ENCODE results near the gene KRT82.
"Not testable (repeated sequence)": the region's sequence is repeated elsewhere in the genome, so short reads cannot be mapped to it uniquely, and the experiment has no call there.

Gene KRT82

GRCh38 chr12:52405922-52406385 is at the start of gene KRT82:
Gene KRT82, minus strand, starts transcription at chr12:52406335. Its CDS starts 58 bp downstream, at chr12:52406277.
- DNase-seq, result no peak

DNA sequence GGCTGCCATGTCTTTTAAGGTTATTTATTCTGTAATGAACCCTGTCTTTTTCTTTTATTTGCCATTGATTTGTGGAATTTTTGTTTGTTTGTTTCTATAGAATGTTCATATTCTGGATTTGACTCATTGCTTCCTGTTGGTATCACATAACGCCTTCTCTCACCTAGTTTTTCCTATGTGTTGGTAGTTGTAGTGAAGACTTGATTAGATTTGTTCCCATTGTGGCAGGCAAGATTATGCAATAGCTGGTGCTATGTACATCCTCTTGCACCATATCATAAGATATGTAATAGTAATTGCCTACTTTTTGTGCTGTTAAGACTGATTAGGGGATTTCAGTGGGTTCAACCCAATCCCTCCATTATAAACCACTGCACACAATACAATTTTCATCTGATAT is 49.7 kb upstream of the KRT82 start:
- DNase-seq, result no peak

GRCh38 chr12:52454411-52455201 is 48.5 kb upstream of the KRT82 start:
- DNase-seq, result no peak

- no peak for DNase-seq
These were observed 46.0 kb upstream of the KRT82 start, which contains the start of gene KRT6B for GRCh38 chr12:52452101-52452500. Gene KRT6B, minus strand, starts transcription at chr12:52452146. Its CDS starts 68 bp downstream, at chr12:52452078.

DNA sequence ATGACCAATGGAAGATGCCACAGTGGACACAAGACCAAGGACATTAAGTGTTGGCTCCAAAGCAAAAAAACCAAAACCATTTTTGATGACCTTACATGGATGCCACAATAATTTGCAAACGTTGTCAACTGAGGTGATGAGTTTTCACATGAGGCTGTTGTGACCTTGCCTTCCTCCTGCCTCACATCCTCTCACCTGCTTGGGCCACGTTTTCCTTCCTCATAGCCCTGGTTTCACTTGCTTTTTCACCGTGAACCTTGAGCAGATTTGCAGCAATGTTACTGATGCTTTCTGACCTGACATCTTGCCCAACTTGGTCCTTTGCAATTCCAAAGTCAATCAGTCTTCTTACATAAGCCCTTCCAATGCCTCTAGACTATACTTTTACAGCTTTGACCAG is 42.1 kb upstream of the KRT82 start:
- no peak for DNase-seq

DNA sequence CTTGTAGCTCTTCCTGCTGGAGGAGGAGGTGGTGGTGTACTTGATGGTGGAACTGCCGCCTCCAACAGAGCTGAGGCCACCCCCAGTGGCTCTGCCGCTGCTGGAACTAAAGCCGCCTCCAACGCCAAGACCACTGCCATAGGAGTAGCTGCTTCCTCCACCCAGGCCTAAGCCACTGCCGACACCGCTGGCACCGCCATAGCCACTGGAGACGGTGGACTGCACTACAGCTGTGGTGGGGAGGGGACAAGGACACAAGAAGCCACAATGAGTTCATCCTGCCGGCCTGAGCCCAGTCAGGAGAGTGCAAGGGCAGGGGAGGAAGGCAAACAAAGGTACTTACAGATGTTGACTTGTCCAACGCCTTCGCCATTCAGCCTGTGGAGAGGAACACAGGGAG is 41.1 kb upstream of the KRT82 start:
- DNase-seq, result not testable (repeated sequence)

- no peak for DNase-seq
These were observed 40.4 kb upstream of the KRT82 start for GRCh38 chr12:52446367-52447045.

GRCh38 chr12:52445876-52446275 is 39.7 kb upstream of the KRT82 start:
- no peak for DNase-seq

- DNase-seq, result no peak
These were observed 38.8 kb upstream of the KRT82 start for GRCh38 chr12:52444647-52445595.

GRCh38 chr12:52443966-52444365 is 37.8 kb upstream of the KRT82 start:
- DNase-seq, result no peak

DNA sequence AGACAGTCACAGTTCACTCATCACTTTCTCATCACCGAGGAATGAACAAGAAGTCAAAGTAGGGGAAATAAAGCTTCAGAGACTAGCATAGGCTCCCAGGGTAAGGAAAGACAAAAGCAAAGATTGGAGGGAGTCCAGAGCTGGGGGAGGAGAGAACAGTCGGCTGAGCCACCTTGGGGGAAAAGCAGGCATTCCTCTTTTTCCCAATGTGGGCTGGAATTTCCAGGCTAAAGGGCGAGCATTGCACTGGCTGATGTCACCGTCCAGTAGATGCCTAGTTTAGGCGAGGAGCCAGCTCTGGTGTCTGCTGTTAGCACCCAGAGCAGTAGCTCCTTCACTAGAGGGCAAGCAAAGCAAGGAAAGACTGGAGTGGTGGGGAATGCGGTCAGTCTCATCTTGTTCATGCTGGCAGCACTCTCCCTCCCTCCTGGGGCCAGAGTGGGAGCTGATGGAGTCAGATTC is 36.5 kb upstream of the KRT82 start:
- no peak for DNase-seq

DNA sequence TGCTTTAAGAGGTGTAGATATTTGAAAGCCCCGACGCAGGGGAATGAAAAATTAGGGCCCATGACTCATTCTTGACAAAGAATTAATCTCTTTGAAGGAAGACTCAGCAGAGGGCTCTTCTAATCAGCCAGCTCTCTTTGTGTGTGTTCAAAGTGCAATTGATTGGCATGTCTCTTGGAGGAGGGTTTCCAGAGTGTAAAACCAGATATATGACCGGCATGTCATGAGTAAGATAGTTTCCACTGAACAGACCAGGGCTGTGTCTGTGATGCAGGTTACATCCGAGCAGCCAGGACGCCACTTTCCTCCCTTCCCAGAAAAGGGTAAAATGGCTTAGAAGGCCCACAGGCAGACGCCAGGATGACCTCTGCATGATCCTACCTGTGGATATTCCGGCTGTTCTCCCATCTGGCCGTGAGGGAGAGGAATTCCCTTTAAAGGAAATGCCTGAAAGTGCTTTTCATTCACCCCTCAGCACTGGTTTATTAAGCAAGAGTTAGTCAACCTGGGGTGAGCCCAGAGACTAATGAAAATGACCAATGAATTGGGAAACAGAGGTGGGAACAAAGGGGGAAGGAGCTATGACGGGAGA is 35.3 kb upstream of the KRT82 start:
- DNase-seq, result no peak

GRCh38 chr12:52440821-52441319 is 34.7 kb upstream of the KRT82 start:
- no peak for DNase-seq

DNA sequence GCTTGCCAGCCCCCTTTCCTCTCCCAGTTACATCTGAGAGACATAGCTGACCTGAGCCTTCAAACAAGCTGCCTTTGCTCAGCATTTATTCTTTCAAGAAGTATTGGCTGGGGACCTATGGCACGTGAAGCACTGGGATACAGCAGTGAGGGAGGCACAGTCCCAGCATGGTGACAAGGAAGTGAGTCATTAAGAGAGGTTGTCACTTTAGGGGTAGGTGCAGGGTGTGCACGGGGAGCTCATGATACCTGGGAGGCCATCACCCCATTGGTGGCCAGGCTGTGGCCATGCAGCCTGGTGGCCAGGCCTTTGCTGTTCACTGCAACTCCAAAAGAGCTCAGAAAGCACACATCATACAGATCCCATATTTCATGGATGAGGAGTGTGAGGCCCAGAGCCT is 33.7 kb upstream of the KRT82 start:
- DNase-seq, result no peak

DNA sequence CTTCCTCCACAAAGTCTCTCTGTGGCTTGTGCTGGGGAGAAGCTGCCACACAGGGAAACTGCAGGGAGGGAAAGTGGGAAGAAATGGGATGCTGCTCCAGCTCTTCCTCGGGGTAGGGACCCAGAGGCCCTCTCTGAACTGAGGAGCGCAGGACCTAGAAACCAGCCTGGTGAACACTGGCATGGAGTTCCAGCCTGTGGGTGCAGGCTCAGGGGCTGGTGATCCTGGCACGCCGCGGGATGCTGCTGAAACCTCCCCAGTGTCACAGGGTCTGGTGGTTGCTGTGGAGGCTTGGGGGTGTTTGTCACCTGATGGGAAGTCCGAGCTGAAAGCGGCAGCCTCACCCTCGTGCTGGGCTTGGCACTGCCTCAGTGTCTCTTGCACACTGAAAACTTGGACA is 33.3 kb upstream of the KRT82 start:
- no peak for DNase-seq

DNA sequence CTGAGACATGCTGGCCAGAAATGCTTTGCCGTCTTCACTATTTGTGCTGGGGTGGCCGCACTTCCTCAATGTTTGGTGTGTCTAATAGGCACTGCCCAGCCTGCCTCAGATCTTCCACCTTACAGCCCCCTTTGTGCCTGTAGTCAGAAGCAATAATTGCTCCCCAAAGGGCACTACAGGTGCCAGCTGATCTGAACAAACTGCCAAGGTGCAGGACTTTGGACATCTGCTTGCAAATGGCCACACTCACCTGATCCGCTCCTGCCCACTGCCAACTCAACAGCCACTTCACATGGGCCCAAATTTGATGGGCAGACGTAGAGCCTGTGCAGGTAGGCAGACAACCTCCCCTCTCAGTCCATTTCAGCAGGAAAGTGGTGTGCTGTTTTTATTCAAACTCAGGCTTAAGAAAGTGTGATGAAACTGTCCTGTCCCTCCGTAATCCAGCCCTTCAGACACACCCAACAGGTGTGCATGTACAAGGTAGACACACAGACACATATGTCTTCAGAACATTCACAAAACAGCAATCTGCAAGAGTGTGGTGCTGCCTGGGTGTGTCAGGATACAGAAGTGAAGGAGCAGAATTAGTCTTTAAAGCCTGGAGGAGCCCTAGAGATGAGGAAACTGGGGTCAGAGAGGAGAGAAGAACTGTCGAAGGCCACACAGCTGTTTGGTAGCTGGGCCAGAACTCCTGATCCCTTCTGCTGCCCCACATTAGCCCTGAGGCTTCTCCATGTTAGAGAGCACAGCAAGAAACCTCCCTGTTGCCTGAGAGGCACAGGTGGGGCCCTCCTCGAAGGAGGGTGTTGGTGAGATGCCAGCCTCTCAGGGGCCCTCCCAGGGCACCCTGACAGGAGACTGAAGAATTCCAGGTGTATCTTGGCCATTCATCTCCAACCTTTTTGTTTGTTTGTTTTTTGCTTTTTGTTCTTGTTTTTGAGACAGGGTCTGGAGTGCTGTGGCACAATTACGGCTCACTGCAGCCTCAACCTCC is 32.5 kb upstream of the KRT82 start:
- DNase-seq, result no peak

- DNase-seq, result no peak
These were observed 31.4 kb upstream of the KRT82 start for GRCh38 chr12:52437508-52437907.

DNA sequence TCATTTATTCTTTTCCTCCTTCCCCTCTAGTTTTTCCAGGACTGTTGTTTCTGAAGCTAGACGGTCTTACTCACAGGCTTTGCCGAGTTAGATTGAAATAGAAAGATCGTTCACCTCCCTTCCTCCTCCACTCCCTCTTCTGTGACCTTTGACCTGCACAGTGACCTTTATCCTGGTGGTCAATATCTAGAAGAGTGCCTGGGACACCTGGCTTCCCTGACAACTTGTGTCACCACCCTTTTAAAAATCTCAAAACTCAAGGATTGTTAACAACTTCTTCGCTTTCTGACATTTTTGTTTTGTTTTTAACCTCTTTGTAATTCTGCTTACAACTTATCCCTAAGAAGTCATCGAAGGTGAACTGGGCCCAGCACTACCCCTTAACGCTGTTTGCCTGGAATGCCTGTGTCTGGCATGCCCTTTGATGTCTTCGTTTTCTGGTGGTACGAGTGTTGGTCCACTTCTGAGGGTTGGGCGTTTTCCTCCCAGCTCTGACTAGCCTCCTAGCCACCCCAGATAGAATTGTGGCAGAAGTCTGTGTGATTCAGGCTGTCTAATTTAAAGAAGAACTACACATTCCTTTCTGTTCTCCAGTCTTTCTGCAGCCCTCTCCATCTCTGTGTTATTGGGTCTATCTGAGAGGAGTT is 30.8 kb upstream of the KRT82 start:
- DNase-seq, result no peak

DNA sequence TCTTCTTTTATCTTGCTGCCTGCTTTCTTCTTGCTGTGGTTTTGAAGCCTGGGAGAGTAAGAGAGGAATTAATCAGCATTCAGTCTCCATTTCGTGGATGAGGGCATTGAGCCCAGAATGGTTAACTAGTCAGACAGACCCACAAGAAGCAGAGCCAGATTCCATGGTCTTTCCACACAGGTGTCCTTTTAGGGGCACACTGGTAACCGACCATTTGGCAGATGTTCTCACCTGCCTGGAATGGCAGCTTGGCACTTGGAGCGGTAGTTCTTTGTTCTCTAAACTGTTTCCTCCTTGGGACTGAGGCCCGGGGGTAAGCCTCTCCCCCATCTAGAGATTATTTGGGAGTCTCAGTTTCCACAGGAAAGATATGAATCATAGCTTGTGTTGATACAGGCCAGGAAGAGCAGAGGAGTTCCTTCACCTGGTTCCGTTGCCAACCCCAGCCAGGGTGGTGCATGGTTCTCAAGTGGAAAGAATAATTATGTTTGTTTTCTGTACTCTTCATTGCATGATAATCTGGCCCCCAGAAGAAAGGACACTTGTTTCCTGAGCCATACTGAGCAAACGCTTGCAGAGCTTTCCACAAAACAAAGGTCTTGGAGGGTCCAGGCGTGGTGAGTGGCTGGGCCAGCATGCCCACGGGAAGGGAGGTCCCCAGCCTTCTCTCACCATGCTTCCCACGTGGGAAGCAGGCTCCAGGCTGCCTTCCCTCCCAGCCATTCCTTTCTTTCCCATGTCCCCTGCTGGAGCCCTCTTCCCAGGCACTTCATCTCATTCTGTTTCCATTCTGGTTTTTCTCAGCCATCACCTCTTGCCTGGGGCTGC is 30.1 kb upstream of the KRT82 start:
- DNase-seq, result no peak

- DNase-seq, result peak; percentile 19
These were observed 29.5 kb upstream of the KRT82 start for GRCh38 chr12:52435659-52435999.
